HL-60/S4 (cell line): ENCODE measurements around the gene OR2M2.

ENCODE experiments used
- in situ Hi-C: fragments of 300-500 bp; cut with MboI; formaldehyde crosslinking; loops from 2 replicates; pipeline ENCODE4 v1.14.3; 2022; ENCODE audit warnings: low sequenced_read_pairs

Gene OR2M2, protein sequence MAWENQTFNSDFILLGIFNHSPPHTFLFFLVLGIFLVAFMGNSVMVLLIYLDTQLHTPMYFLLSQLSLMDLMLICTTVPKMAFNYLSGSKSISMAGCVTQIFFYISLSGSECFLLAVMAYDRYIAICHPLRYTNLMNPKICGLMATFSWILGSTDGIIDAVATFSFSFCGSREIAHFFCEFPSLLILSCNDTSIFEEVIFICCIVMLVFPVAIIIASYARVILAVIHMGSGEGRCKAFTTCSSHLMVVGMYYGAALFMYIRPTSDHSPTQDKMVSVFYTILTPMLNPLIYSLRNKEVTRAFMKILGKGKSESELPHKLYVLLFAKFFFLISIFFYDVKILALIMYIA

DNA sequence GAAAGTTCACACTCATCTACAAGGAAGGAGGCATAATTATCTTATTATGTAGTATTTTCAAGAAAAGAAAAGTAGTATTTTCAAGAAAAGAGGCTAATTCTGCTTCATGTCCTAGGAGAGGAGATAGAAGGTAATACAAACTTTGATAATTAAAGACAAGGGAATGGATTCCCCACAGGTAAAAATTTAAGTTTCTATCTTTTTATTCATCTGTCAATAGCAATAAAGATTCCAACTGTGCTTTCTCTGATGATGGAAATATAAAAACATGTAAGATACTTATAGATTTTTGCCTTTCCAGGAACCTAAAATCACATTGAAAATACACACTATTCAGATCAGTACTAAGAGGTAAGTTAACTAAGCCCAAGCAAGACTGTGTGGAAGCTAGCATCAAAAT is at the start of gene OR2M2:
Gene OR2M2, plus strand, starts transcription at position 301 of the 400 bp plus-strand sequence. CDS start 5,165 bp downstream, outside the sequence.
- in situ Hi-C loops, result no loop called here

DNA sequence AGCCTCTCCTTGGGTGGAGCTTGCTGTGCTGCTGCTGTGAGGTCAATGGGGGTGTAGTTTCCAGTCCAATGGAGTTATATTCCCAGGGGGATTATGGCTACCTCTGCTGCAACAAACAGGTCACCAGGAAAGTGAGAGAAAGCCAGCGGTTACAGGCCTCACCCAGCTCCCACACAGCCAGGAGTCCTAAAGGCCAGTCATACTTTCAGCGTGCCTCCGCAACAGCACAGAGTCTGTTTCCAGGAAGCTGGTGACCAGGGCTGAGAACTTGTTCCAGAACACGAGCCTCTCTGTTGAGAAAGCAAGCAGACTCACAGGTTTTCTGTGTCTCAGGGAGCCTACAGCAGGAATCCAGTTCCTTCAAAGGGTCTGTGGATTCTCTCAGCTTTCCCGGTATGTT is 47.0 kb upstream of the OR2M2 start:
- in situ Hi-C loops, result no loop called here

DNA sequence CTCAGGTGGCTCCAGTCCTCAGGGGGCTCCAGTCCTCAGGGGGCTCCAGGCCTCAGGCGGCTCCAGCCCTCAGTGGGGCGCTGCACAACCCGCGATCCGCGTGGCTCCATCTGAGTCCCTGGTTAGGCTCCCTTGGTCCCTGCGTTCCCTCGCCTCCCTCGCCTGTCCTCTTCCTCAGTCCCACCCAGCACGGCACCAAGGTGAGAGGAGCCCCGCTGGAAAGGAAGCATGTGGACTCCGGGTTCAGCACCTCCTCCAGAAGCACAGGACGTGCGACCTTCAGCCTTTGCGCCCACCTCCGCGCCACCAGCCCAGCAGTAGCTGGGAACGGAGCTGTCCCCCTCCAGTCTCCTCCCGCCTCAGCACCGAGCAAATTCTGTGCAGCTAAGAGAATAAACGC is 37.8 kb upstream of the OR2M2 start:
- in situ Hi-C loops, result no loop called here

DNA sequence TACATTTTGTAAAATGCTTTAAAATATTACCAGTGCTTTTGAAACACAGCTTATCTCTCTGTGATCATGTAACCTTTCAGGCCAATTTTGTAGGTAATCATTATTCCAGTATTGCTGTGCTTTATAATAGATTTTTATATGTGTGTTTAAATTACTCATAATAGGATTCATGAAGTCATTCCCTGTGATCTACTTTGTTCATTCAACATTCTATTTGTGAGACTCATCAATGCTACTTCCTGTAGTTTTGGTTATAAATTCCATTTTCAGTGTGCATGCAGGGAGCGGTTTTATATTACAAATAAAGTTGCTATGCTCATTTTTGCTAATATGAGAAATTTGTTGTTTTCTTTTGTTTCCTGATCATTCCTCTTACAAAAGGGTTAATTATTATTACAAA is 33.8 kb upstream of the OR2M2 start:
- in situ Hi-C loops, result no loop called here

DNA sequence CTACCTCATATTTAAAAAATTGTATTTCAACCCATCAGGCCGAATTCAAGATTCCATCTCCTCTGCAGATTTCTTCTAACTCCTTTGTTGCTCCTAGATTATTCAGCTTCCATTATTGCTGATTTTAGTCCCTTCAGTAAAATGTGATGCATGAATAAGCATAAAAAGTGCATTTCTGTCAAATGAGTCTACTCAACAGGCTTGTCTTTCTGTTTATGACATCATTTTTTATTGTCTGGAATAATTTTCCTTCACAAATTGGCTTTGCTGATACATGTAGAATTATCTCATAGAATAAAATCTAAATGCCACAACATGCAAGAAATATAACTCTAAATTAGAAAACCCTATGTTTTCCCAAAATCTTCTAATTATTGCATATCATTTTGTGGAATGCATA is 31.3 kb upstream of the OR2M2 start:
- in situ Hi-C loops, result no loop called here

DNA sequence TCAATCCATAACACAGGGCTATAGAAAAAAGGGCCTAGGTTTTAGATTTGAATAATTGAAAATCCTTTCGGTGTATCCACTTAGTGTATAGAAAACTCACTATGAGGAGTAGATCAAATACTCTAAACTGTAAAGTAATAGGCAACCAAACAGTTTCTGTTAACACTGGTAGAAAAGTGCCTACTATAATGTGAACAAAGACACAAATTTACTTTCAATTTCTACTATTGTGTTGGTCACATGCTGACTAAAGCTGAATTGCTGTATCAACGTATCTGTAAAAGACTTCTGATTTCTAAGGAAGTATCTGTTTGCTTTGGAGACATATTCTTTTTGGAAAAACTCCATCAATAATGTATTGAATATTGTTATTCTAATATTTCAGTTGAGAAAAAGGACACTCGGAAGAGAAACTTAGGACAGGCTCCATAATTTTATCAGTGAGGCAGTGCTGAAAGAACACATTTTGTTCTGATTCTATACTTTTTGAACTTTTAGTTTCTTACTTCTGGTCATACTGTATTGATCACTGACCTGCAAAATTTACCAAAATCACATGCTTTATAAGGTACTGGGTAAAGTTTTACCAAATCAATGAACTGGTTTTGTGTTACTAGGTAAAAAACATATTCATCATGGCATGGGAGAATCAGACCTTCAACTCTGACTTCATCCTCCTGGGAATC is 30.0 kb upstream of the OR2M2 start, which contains the start of gene OR2M5:
Gene OR2M5, plus strand, starts transcription at position 636 of the 686 bp plus-strand sequence. Its CDS starts 0 bp downstream, at position 636.
- in situ Hi-C loops, result no loop called here

DNA sequence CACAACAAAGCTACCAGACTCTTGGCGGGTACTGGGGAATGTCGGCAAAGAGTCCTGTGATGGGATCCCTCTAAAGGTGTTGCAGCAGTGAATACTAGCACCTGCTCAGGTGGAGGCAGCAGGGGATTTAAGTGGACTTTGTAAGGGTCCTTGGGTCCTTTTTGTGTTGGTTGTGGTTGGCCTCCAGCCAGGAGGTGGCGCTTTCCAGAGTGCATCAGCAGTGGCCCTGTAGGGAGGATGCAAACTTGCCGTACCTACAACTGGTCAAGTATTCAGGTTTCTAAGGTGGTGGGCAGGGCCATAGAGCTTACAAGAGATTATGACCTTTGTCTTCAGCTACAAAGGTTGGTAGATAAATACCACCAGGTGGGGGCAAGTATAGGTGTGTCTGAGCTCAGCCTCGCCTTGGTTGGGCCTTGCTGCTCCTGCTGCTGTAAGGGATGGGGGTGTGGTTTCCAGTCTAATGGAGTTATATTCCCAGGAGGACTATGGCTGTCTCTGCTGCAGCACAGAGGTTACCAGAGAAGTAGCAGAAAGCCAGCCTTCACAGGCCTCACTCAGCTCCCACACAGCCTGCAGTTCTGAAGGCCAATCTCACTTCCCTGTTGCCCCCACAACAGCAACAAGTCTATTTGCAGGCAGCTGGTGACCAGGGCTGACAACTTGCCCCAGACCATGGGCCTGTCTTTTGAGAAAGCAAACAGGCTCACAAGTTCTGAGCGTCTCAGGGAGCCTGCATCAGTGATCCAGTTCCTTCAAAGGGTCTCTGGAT is 22.4 kb upstream of the OR2M2 start:
- in situ Hi-C loops, result no loop called here

DNA sequence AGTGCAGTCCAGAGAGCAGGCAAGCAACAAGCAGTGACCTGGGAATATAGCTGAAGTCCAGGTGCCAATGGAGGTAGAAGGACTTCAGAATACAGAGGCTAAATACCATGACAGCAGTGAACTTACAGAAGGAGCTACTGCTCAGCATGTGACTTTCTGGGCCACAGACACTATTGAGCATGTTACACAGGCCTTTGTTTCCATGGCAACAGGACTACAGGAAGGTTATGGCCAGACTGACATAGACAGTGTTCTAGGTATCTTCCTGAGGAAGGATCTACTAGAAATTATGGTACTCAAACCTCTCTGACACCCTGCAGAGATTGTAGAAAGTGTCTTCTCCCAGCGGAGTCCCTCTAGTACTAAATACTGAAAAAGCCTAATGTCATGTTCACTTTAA is 18.7 kb upstream of the OR2M2 start:
- in situ Hi-C loops, result no loop called here

DNA sequence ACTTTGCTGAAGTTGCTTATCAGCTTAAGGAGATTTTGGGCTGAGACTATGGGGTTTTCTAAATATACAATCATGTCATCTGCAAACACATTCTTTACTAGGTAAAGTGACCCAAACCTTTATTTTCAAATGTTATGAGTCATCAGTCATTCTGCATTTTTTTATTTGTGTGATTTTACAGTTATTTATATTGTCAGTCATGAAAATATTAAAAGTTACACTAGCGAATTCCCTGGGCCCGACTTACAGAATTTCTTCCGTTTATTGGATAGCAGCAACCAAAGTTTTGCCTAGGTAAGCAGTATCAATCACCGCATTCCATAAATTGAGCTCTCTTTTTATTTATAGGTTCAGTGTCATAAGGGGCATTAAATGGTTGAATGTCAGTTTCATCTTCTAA is 15.9 kb upstream of the OR2M2 start:
- in situ Hi-C loops, result no loop called here

DNA sequence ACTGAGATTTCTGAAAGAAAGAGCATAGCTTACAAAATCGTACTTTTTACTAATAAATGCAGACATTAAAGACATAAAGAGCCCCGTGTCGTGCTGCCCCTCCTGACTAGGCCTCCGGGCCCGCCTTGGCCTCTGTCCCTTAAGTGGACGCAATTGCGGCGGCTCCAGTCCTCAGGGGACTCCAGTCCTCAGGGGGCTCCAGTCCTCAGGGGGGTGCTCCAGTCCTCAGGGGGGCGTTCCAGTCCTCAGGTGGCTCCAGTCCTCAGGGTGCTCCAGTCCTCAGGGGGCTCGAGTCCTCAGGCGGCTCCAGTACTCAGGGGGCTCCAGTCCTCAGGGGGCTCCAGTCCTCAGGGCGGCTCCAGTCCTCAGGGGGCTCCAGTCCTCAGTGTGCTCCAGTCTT is 10.6 kb upstream of the OR2M2 start:
- in situ Hi-C loops, result no loop called here

DNA sequence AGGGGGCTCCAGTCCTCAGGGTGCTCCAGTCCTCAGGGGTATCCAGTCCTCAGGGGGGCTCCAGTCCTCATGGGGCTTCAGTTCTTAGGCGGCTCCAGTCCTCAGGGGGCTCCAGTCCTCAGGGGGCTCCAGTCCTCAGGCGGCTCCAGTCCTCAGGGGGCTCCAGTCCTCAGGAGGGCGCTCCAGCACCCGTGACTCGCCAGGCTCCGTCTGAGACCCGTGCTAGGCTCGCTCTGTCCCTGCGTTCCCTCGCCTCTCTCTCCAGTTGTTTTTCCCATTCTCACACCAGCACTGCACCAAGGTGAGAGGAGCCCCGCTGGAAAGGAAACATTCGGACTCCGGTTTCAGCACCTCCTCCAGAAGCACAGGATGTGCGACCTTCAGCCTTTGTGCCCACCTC is 9.4 kb upstream of the OR2M2 start:
- in situ Hi-C loops, result no loop called here

DNA sequence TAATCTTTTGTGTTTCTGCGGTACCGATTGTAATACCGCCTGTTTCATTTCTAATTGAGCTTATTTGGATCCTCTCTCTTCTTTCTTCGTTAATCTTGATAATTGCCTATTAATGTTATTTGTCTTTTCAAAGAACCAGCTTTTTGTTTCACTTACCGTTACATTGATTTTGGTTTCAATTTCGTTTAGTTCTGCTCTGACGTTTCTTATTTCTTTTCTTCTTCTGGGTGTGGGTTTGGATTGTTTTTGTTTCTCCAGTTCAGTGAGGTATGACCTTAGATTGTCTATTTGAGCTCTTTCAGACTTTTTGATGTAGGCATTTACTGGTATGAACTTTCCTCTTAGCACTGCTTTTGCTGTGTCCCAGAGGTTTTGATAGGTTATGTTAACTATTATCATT is 9.4 kb downstream of the OR2M2 start:
- in situ Hi-C loops, result no loop called here

DNA sequence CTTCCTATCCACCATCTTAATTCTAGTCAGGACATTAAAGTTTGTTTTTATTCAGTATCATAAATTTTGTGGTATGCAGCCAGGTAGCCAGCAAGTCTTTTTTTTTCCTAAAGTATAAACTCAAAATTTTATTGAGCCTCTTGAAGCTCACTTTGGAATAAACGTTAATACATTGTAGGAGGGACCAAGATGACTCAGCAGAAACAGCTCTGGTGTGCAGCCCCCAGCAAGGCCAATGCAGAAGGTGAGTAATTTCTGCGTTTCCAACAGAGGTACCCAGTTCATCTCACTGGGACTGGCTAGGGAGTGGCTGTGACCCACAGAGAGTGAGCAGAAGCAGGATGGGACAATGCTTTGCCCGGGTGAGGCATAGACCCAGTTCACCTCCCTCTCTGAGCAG is 12.7 kb downstream of the OR2M2 start:
- in situ Hi-C loops, result no loop called here

DNA sequence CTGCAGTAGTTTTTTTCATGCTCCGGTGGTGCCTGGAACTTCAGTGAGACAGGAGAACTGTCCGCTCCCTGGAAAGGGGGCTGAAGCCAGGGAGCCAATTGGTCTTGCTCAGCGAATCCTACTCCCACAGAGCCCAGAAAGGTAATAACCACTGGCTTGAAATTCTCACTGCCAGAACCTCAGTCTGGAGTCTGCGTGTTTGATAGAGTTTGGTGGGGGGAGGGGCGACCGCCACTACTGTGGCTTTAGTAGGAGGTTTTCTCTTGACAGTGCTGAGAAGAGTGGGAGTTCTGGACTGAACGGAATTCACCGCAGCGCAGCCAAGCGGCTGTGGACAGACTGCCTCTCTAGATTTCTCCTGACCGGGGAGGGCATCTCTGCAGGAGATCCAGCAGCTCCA is 14.4 kb downstream of the OR2M2 start:
- in situ Hi-C loops, result no loop called here

DNA sequence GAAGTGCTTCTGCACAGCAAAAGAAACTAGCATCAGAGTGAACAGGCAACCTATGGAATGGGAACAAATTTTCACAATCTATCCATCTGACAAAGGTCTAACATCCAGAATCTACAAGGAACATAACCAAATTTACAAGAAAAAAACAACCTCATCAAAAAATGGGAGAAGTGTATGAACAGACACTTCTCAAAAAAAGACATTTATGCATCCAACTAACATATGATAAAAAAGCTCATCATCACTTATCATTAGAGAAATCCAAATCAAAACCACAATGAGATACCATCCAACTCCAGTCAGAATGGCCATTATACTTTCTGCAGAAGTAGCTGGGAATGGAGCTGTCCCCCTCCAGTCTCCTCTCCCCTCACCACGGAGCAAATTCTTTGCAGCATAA is 19.5 kb downstream of the OR2M2 start:
- in situ Hi-C loops, result no loop called here

DNA sequence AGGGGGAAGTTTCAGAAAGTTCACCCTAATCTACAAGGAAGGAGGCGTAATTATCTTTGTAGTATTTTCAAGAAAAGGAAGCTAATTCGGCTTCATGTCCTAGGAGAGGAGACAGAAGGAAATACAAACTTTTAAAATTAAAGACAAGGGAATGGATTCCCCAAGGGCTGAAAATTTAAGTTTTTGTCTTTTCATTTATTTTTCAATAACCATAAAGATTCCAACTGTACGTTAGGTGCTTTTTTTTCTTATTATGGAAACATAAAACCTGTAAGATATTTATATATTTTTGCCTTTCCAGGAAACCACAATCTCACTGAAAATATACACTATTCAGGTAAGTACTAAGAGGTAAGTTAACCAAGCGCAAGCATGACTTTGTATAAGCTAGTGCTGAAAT is 22.3 kb downstream of the OR2M2 start, which contains the start of gene OR2M3:
Gene OR2M3, plus strand, starts transcription at position 301 of the 400 bp plus-strand sequence. CDS start 5,803 bp downstream, outside the sequence.
- in situ Hi-C loops, result no loop called here

DNA sequence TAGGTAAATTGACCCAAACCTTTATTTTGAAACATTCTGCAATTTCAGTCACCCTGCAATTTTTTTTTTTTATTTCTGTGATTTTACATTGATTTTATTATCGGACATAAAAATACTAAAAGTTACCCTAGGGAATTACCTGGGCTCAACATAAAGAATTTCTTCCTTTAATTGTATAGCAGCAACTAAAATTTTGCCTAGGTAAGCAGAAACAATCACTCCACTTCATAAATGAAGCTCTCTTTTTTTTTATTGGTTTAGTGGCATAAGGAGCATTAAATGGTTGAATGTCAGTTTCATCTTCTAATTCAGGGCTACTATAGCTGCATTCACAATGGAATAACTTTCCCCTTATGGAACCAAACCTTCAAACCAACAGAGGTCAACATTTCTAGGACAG is 41.3 kb downstream of the OR2M2 start:
- in situ Hi-C loops, result no loop called here

DNA sequence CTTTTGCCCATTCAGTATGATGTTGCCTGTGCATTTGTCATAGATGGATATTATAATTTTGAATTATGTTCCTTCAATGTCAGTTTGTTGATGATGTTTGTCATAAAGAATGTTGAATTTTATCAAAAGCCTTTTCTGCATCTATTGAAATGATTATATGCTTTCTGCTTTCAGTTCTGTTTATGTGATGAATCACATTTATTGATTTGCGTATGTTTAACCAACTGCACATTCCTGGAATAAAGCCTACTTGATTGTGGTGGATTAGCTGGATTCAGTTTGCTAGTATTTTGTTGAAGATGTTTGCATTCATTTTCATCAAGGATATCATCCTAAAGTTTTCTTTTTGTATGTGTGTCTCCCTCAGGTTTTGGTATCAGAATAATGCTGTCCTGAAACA is 50.9 kb downstream of the OR2M2 start:
- in situ Hi-C loops, result no loop called here

DNA sequence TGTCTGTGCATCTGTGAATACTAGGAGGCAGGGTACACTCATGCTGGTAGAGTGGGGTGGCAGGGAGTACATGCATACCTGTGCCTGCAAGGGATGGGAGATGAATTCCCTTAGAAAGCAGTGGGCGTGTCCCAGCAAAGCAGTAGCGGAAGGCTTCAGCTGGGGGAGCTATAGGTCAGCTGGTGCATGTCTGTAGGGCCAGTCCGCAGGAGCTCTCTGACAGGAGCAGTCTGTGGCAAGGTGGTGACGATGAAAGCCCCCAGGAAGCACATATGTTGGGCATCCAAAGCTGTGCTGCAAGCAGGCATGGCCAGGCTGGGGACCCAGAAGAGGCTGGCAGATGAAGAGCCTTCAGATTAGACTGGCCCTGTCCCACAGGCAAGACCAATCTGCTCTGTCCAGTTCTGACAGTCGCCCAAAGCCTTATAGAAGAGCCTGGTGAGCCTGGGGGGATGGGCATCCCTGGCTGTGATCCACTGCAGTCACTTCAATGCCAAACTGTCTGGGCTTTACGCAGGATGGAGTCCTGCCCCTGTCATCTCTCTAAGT is 54.8 kb downstream of the OR2M2 start:
- in situ Hi-C loops, result no loop called here
